OCI-M2 (cell line): Measurements from ENCODE around the gene ABCB7.
"Not testable (repeated sequence)": the region's sequence is repeated elsewhere in the genome, so short reads cannot be mapped to it uniquely, and the experiment has no call there.

Source experiments
- DNase-seq: peaks from one replicate; lab custom pipeline; 2025; ENCODE audit not compliant: unreplicated experiment; lab: John Stamatoyannopoulos, UW

Gene ABCB7

DNA sequence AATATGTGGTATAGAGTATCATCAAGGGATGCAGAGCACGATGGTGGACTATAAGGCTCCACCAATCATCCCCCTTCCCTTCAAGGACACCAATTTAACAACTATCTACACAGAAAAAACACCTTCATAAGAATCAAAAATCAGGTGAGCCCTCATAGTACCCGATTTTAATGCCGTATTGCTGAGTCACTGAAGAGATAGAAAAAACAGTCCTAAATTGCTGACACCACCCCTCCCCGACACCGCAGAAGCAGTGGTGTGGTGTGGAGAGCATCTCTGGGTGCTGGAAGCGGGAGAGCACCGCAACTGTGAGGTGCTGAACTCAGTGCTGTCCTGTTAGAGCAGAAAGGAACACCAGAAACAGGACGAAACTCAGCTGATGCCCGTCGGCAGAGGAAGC, 49.3 kb downstream of the ABCB7 start:
- no peak for DNase-seq

DNA sequence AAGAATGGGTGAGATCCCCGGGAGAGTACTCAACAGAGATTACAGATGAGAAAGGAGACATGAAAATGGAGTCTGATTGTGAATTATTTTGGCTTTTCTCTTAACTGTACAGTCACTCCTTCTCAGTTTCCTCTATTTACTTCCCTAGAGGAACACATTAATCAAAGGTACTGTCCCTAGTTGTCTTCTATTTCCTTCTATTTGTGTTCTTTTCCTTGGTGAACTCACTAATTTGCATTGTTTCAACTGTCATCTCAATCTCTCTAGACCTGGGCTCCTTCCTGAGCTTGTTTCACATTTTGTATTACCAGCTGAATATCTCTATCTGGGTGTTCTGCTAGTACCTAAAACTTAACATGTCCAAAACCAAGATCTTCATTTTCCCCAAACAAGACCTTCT, 59.8 kb downstream of the ABCB7 start:
- no peak for DNase-seq

DNA sequence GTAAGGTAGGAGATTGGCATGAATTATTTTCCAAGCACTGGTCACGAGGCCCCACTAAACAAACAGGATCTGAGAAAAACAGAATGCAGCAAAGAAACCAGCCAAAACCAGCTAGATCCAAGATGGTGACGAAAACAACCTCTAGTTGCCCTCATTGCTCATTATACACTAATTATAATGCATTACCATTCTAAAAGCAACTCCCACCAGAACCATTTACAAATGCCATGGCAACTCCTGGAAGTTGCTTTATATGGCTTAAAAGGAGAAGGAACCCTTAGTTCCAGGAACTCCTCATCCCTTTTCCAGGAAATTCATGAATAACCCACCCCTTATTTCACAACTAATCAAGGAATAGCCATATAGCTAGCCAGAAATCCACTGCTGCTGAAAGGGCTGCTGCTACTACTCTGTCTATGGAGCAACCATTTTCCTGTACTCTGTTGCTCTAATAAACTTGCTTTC, 69.3 kb downstream of the ABCB7 start:
- DNase-seq: no peak

DNA sequence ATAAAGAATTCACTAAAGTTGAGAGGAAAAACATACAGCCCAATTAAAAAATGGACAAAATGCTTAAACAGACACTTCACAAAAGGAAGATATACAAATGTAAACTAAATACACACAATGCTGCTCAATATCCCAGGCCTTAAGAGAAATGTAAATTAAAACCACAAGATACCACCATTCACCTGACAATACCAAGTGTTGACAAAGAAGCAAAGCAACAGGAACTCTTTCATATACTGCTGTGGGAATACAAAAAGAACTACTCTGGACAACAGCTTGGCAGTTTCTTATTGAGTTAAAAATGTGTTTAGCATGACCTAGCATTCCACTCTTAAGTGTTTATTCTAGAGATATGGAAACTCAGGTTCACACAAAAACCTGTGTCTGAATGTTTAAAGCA, 71.3 kb downstream of the ABCB7 start:
- DNase-seq: no peak

DNA sequence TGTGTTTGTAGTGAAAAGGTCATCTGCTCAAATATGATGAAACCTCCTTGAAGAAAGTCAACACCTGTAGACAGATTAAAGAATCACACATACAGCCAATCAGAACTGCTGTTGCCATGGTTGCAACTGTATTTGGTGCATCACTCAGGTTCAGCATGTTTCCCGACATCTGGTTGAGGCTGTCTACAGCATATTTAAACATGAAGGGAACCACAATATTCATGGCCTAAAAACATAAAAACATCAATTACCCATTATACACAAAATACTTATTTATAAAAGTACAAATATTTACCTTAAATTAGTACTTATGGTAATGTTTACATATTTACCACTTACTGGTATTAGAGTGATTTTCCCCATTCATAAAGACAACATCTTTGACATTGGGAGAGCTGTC, 79.7 kb downstream of the ABCB7 start:
- DNase-seq: no peak

DNA sequence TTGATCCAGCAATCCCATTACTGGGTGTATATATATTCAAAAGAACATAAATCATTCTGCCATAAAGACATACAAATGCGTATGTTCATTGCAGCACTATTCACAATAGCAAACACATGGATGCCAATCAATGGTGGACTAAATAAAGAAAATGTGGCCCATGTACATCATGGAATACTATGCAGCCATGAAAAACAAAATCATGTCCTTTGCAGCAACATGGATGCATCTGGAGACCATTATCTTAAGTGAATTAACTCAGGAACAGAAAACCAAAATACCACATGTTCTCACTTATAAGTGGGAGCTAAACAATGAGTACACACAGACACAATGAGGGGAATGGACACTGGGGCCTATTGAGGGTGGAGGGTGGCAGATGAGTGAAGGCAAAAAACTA, 81.6 kb downstream of the ABCB7 start:
- no peak for DNase-seq

DNA sequence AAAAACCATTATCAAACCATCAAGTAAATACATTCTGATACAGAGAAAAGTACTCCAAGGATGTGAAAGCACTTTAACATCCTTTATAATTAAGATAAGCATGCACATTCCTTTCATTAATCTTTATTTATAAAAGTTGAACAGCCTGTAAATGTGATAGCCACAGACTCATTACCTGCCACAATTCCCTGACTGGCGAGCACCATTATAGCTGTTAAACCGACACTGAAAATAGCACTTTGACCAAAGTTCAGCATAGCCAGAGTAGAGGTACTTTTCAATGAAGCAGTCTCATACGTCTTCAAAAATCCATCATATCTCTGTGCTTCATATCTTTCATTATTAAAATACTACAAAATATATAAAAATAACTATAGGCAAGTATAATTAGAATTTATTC, 84.7 kb downstream of the ABCB7 start:
- DNase-seq: no peak

DNA sequence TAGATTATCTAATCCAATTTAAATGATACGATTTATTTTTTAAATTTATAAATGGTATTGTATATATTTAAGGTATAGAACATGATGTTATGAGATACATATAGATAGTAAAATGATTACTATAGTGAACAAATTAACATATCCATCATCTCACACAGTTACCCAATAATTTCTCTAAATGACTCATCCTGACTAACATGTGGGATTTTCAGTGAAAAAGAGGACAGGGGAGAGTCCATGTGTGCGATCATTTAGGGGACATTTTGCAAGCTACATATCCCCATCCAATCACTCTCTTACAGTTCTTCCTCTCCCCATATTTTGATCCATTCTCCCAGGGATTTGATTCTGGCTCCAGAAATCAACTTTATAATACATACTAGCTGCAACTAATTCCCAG, 88.2 kb downstream of the ABCB7 start:
- DNase-seq: no peak

DNA sequence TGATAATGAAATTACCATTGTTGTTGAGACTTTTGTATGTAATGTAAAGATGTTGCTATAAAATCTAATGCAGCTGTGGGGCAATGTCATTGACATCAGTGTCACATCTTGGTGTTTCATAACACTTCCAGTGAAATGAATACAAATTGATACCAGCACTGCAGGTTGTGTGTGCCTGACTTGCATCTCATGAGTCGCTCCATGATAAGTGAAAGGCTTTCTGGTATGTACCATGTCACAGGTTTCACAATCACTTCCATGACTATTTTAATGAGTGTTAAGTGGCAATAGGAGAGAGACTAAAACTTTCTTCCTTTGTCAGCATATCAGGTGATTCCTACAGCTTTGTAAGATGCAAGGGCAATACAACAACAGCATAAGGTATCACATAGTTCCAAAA, 94.4 kb downstream of the ABCB7 start:
- no peak for DNase-seq

DNA sequence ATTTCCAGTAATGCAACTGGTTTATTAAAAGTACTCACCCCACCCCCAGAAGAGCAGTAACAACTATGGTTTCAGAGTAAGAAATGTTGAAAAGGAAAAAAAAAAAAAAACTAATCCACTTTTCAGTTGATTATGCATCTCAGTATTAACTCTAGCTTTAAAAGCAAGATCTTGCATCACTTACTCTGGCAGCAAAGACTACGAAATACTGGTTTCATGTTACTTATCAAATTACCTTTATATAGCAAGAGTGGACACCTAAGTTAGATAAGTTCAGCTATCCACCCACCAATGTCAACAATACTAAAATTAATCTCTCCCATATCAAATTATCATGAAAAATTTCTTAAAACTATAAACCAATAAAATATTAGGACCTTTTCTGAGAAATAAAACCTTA, 105.0 kb downstream of the ABCB7 start:
- DNase-seq: no peak

DNA sequence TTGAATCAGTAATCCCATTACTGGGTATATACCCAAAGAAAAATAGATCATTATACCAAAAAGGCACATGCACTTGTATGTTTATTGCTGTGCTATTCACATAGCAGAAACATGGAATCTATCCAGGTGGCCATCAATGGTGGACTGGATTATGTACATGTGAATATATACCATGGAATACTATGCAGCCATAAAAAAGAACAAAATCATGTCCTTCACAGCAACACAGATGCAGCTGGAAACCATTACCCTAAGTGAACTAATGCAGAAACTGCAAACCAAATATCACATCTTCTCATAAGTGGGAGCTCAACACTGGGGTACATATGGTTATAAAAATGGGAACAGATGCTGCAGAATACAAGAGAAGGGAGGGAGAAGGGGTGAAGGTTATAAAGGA, 110.7 kb downstream of the ABCB7 start:
- DNase-seq: no peak

DNA sequence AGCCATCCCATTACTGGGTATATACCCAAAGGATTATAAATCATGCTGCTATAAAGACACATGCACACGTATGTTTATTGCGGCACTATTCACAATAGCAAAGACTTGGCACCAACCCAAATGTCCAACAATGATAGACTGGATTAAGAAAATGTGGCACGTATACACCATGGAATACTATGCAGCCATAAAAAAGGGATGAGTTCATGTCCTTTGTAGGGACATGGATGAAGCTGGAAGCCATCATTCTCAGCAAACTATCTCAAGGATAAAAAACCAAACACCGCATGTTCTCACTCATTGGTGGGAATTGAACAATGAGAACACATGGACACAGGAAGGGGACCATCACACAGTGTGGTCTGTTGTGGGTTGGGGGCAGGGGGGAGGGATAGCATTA, 111.9 kb downstream of the ABCB7 start:
- DNase-seq: not testable (repeated sequence)

DNA sequence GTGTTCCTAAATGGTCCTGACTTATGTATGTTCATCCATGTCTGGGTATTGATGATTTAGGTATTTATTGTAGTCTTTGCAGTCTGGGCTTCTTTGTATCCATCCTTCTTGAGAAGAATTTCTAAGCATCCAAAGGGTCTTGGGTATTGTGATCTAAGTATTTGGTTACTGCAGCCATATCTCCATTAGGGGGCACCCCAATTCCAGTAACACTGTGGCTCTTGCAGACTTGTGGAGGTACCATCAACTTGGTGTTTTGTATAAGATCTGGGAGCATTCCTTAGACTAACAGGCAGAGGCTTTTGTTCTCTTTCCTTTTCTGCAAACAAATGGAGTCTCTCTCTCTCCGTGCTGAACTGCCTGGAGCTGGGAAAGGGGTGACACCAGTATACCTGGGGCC, 117.2 kb downstream of the ABCB7 start:
- DNase-seq: no peak
